ENCODE results near the gene SASH1.

DNA sequence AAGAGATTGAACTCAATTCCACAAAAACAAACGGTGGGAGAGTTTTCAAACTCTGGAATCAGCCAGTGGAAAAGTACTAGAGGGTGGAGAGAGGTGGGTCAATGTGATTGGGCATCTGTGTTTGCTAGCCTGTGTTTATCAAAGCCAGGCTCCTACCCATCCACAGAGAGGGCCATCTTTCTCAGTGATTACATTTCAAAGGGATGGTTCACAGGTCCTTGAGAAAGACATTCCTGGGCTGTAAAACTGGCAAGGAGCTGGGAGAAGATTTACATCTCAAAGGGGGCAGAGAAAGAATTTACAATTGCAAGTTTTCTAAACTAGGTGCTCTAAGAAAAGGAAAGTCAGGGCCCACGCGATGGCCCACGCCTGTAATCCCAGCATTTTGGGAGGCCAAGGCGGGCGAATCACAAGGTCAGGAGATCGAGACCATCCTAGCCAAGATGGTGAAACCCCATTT, 257.4 kb downstream of the SASH1 start:
- no peak for TF ChIP-seq CTCF (conservative IDR thresholded peaks at IDR 0.05; ENCODE audit: low read depth, low read length)
- no peak for TF ChIP-seq EZH2 (IDR thresholded peaks at IDR 0.05; ENCODE audit: borderline replicate concordance, low read depth, low read length, poor library complexity, severe bottlenecking)

Data from A673 (cell line).